Stromal cell of bone marrow (primary cell): ENCODE results near the gene CHAT.

Experiments
- DNase-seq: peaks from one replicate; pipeline ENCODE4 v3.0.0-alpha.2; 2012; ENCODE audit warnings: low read depth

Gene CHAT

DNA sequence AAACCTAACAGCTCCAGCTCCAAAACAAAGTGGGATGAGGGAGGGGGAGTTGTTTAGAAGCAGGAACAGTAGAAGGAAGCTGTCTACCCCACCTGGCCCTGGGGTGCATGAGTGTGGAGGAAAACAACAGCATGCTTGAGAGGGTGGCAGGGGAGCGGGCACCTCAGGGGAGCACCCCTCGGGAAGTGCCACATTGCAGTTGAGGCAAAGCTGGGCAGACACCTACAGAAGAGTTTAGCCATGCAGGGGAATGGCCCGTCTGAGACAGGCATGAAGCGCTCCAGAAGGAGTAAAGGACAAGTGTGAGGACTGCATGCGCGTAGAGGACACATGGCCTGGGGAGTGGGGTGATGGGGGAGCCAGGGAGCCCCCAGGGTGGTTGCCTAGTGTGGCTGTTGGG, 18.1 kb downstream of the CHAT start:
- no peak for DNase-seq

DNA sequence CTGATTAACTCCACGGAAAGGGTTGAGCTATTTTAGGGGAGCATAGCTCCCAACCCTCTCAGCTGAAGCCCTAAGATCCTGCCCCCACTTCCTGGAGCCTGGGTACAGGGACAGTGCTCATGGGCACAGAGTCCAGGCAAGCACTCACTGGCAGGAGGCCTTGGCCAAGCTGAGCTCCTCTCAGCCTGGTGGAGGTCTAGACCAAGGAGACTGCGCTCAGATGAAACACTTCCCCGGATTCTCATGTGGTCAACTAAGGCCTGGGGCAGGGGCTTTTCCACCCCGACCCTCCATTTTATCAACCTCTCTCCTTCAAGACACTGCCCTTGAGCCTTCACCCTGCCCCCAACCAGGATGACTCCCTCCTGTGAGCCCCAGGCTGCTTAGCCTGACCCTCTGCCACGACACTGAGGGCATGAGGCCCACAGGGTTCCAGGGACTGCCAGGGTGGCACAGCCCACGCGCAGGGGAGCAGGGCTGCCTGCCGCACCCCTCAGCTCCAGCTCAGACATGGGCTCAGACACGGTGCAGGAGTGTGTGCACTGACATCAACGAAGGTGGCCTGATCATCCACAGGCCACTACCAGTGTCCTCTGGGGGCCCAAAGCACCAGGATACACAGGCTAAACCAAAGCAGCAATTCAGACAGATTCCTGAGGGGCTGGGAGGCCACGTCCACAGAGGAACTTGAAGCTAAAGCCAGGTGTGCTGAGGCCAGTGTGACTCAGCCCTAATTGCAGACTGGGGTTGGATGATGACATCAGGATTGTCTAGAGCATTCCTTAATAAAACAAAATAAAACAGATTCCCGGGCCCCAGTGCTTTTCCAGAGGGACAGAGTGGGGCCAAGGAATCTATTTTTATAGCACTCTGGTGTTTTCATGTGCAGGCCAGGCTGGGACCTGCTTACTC, 18.8 kb downstream of the CHAT start:
- no peak for DNase-seq

DNA sequence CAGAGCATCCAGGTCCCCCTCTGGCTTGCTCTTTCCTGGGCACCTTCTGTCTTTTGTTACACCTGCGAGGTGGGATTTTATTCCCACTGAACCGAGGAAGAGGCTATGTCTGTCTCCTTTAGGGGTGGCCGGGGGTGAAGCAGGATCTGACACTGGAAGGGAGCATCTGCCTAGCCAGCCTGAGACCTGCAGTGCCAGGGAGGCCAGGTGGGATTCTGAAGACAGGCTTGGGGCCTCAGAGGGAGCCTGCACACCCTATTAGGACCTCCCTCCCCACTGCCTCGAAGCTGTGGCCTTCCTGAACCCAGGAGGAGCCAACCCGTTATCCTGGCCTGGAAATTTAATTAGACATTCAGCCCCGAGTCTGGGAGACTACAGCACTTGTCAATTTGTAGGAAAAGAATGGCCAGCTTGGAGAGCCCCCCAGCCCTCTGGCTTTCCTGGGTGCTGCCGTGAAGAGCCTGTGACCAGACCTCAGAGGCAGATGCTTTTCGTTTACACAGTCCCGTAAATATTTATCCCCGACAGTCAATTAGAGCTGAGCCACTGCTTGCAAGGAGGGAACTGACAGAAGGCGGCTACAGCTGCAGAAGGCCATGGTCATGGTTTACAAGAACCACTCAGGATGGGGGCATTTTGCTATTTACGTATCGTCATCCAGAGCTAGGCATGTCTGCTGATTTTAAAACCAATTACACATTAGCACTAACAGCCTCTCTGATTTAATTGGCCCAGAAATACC, 19.7 kb downstream of the CHAT start:
- DNase-seq, result no peak

DNA sequence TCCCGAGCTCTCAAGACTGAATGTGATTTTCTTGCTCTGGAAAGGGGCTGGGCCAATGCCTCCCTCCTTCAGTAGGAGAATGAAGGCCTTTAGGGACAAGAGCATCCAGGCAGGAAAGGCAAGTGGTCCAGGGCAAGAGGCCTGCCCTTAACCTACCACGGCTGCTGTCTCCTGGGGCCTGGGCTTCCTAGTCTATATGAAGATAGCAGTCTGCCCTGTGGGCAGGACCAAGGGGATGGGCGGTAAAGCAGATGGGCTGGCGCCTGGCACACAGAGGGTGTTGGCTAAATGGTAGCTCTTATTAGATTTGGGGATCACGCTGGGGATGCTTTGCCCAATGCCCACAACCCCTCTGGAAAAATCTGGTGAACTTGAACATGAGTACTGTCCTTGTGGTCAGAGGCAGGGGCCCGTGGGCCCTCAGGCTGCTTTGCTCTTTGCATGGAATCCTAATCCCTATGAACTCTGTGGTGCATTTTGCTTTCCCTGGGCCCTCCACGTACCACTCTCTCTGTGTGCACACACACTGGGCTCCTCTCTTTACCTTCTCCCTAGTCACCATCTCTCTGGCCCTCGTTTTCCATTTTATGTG, 20.3 kb downstream of the CHAT start:
- no peak for DNase-seq

DNA sequence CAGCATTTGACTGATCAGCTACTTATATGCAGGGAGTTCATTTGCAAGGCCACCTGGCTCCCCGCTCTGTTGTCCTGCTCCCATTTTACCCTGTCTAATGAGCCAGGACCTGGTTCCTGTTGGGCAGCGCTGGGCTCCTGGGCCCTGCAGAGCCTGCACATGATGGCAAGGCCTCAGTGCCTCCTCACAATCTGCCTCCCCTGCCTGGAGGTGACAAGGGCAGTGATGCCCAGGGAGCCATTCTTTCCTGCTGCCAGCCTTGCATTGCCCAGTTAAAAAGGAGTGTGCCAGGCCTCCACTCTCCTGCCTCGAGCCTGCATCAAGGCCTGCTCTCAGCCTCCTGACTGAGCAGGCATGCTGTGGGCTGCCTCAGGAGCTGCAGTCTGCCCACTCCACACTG, 28.5 kb downstream of the CHAT start:
- DNase-seq, result no peak

DNA sequence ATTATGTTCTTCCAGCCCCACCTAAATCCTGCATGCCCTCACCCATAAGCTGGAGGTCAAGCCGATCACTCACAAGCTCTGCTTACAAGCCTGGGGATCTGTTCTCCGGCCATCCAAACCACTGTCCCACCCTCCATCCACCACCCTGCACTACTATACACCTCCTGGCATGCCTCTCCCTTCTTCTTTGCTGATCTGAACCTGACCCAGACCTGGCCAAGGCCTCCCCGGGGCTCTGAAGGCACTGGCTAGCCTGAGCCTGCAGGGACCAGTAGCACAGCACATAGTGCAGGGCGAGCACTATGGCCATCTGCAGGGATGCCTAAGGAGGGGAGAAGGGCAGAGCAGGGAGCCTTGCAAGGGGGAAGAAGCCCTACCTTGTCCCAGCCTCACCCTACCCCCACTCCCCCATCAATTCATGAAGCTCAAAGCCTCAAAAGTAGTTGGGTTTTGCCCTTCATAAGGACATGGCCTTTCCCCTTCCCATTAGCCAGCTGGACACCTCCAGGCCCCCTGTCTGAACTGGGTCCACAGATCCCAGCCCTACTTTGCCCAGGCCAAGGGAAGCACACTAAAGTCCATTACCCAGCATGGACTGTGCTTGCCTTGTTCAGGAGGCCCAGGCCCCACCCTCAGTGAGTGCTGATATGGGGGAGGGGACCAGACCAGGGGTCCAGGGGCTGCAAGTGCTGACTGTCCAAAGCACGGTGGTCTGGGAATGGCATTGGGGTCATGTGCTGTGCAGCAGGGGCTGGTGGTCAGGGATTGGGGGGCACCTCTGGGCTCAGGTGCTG, 29.6 kb downstream of the CHAT start:
- DNase-seq, result no peak

DNA sequence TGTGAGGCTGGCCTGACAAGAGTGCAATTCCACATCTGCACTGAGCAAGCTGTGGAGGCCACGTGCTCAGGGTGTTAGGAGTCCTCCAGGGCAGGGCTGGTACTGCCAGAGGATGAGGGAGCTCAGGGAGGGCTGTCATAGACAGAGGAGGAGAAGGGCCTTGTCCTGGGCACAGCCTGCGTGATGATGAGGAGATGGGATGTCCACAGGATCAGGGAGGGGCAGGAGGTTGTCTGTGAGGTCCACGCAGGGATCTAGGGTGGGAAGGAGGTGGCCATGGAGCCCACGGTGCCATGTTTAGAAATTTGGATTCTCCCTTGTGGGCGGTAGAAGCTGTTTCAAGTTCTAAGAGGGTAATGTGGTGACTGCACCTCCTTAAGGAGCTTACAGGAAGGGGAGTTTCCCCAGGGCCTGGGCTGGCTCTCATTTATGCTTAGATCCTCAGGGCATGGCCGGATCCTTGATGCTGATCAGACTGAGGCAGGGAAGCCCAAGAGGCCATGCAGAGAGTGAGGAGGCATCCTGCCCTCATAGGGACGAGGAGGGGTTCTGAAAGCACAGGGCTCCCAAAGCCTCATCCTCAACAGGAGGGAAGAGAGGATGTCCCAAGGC, 30.3 kb downstream of the CHAT start:
- no peak for DNase-seq

DNA sequence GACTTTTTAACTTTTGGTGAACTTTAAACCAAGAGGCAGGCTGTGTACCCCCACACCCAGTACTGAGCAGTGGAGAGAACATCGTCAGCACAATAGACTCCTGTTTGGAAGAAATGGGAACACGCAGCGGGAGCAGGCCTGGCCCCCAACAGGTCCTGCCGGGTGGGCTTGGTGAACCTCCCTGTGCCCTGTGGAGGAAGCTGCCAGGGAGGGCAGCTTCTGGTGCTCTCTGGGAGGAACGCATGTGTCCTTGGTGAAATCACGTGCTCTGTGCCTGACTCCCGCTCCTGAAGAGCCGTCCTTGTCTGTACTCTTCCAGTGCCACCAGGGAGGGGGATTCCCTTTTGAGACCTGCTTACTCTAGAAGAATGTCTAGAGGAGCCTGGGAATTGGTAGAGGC, 31.6 kb downstream of the CHAT start:
- DNase-seq, result no peak

DNA sequence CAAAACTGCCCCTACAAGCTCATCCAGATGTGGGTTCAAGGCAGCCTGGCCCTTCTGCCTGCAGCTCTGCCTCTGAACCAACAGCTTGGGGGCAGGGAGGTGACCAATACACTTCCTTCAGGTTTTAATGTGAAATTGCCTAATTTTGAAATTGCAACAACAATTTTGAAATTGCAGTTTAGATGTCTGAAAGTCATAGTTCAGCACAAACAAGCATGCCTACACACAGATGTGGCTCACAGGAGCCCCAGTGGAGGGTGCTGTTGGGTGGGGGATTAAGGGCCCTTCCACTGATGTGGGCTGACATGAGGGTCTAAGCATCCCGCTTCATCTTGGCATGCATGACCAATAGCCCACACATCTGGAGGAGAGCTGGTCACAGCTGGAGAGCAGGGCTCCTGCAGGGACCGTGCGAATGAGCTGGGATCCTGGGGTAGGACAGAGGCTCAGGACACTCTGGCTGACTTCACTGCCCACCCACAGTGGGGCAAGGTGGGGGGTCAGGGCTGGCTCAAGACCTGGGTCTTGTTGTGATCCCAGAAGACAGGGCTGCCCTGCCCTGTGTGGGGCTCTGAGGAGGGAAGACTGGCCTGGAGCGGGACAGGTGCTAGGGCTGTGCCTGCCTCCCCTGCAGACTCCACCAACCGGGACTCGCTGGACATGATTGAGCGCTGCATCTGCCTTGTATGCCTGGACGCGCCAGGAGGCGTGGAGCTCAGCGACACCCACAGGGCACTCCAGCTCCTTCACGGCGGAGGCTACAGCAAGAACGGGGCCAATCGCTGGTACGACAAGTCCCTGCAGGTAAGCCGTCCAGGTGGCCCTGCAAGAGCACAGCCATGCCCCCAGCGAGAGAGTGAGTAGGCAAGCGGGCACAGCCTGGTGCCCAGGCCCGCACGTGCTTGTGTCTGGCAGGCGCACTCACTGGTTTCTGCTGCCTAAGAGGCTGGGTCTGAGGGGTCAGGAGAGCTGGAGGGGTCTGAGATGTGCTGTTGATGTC, 32.3 kb downstream of the CHAT start:
- DNase-seq, result no peak

DNA sequence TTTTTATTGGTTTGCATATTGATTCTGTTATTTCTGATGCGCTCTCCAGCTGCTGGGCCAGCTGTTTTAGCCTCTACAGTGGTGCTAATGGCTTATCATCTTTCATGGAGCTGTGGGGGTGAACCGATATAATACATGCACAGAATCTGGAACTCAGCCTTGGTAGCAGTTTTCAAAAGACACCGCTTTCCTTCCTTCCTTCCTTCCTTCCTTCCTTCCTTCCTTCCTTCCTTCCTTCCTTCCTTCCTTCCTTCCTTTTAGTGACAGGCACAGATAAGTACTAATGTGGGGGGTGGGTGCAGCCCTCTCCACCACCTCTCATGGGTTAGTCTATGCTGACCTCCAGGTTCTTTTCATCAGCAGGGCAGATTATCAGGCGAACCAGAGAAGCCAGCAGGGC, 33.7 kb downstream of the CHAT start:
- no peak for DNase-seq

DNA sequence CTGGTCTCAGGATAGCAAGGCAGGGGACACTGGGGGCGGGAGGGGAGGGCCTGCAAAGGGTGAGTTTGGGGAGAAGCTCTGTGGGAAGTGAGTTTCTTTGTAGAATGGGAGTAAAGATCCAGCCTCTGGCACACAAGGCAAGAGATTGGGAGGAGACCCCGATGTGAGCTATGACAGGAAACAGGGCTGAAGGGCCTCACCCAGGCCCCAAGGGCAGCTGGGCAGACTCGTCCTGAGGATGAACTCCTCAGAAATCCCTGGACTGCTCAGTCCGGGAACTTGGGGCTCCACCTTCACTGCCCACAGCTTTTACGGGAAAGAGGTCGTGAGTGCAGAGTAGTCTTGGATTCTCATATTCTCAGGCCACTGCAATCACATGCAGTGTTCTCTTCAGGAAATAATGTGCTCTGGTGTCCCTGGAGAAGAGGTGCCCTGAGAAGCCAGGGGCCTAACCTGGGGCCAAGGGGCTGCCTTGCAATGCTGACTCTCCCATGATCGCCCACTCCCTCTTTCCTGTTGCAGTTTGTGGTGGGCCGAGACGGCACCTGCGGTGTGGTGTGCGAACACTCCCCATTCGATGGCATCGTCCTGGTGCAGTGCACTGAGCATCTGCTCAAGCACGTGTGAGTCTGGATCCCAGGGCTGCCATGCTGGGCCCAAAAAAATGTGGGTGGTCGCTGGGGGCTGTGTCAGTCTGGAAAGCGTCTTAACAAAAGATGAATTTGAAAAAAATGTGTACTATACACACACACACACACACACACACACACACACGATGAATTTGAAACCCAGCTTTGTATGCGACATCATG, 34.4 kb downstream of the CHAT start:
- DNase-seq, result no peak

DNA sequence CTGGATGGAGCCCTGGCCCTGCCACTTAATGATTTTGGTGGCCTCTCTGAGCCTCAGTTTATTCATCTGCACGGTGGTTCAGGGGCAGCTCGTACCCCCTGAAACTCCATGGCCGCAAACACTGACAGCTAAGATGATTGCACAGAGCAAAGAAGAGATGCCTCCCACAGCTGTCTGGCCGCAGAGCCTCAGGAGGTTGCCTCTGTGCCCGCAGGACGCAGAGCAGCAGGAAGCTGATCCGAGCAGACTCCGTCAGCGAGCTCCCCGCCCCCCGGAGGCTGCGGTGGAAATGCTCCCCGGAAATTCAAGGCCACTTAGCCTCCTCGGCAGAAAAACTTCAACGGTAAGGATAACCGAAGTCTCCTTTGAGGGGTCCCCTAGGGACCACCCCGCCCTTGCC, 35.5 kb downstream of the CHAT start:
- DNase-seq, result no peak

DNA sequence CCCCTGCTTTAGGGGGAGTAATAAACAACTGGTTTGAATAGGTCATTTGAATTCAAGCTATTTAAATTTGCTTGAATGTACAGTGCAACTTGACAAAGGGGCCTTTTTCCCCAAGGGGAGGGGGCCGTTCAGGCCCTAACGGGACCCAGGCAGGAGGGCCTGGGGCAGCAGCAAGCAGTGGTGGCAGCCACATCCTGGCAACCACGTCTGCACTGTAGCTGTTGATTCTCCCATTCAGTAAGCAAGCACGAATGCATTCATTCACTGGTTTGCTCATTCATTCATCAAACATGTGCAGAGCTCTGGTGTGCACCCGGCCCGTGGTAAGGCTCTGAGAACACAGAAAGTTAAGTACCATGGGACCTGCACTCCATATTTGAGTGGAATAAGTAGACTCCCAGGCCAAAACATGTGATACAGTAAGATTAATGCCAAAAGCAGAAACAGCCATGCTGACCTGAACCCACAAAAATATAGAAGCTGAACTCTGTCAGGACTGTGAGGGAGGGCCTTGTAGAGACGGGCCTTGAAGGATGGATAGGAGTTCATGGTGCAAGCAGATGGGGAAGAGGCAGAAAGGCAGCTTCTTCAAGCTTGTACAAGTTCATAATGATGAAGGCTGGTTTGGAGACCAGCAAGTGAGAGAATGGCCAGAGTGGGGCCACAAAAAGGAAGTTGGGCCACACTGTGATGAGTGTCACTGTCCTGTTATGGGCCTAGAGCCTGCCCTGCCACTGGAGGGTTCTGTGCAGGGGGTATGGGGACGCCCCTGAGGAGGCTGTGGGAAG, 36.3 kb downstream of the CHAT start:
- DNase-seq, result no peak

DNA sequence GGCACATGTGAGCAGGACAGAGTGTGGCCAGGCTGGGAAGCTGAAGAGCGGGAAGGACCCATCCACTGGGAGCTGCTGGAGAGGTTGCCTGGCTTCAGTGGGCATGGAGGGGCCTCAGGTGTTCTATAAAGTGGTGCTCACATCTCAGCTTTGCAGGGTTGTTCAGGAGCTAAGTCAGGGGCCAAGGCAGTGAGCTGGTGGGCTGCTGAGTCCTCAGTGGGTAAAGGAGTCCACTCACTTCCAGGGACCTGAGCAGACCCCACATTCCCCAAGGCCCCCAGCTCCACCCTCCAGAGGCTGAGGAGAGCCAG, 36.8 kb downstream of the CHAT start:
- DNase-seq, result no peak

DNA sequence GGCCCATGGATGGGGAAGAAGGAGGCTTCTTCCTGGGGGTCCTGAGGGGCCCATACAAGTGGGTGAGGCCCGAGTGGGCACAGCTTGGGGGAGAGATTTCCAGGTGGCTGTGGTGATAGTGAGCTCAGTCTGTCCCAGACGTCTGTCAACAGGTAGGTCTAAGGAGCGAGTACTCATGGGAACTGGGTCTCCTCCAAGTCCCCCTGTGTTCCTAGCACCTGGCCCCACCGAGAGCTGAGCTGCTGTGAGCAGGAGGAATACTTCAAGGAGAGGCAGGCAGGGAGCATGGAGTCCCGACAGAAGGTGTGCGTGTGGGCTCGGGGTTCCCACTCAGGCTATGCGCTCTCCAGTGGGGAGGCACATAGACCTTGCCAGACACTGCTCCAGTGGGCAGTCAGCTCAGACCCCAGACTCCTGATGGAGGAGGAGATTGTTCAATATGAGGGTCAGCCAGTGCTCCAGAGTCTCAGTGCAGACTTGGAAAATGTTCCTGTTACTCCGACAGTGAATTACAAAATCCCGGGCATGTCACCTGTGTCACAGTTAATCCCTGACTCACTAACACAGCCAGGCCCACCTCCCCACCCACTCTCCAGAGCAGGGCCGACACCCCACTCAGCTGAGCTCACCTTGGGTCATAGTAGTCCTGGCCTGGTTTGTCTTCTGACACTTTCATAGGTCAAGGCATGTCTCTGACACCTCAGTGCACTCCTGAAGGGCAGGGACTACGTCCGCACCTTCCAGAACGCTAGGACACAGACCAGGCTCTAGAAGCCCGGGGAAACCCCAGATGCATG, 37.4 kb downstream of the CHAT start:
- no peak for DNase-seq

DNA sequence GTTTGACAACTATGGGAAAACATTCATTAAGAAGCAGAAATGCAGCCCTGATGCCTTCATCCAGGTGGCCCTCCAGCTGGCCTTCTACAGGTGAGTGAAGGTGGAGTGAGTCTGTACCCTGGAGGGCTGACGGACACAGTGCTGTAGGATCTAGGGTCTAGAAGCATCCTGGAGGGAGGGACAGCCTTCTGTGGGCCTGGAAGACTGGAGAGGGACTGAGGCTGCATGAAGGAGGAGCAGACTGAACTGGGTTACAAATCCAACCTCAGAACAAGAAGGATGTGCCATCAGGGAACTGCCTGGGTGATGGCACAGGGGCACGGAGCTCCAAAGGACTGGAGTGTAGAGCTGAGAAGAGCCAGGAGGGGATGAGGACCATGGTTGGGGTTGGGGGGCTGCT, 38.1 kb downstream of the CHAT start:
- no peak for DNase-seq

DNA sequence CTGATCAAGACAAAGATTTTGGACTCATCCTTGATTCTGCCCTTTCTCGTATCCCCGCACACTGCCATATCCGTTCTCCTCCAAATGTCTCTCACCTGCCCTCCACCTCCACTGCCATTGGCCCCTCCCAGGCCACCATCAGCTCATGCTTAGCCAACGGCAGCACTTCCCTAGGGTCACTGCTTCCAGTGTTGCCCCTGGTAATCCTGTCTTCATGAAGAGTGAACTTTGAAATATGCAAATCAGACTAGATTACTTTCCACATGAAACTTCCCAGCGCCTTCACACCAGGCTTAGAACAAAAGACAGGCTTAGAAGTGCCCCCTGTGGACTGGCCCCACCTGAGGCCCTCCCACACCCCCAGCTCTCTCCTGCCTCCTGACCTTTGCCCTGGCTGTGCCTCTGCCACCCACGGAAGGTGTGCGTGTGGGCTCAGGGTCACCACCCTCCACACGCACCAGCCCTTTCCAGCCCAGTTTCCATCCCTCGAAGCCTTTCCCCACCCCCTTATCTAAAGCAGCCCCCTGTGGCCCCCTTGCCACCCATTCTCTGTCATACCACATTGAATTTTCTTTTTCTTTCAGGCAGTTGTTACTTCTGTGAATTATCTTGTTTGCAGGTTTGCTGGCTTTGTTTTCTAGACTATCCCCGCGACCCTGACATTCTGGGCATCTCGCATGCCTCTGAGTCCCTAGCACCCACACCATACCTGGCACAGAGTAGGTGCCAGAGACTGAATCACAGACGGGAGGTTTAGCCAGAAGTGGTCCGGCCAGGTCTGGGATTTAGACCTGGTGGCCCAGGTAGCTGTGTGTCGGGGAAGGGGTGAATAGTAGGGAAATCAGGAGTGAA, 38.8 kb downstream of the CHAT start:
- DNase-seq, result no peak
